ENCODE results near the gene GCSAML. TPM values are rescaled to one million over a fixed set of nuclear protein-coding genes. Genes with fewer than 3 reads are reported as not detected.

GCSAML gene
- not detected in 2 replicates for total RNA-seq

DNA sequence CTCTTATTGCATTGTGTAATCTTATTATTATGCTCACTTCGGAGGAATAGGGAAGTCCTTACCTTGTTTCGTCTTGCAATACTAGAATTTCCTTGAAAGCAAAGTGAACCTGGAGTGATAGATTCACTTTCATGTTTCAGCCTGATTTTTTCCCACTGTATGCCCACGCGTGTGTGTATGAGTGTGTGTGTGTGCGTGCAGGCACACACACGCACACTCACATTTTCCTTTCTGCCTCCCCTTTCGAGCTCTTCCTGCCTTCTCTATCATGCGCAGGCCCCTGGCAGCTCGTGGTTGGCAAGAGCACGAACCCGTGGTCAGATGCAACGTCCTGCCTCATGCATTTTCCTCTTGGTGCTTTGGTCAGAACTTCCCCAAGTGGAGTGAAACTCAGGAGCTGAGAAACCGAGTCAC, at the start of gene GCSAML:
GCSAML (plus strand) TSS at position 366 of the 414 bp plus-strand sequence. CDS start 58 bp downstream, outside the sequence.

DNA sequence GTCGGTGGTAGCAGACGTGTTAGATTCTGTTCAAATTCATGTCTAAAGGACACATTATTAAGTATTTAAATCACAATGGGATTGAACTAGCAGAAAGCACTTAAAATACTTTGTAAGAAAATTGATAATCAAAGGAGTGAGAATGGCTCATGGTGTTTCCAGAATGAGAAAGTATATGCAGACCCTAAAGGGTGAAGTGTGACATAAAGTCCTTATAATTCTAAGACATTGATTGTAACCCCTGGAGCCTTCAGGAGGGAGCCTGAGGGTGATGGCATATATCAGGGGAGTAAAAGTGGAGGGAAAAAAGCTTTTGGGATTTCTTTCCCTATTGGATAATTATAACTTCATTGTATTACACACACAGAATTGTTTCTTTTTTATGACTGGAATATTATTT, 12.6 kb upstream of the GCSAML start, which contains the start of gene OR2C3:
OR2C3 (minus strand) TSS at position 101 of the 400 bp plus-strand sequence. CDS start 3,929 bp downstream, outside the sequence.

DNA sequence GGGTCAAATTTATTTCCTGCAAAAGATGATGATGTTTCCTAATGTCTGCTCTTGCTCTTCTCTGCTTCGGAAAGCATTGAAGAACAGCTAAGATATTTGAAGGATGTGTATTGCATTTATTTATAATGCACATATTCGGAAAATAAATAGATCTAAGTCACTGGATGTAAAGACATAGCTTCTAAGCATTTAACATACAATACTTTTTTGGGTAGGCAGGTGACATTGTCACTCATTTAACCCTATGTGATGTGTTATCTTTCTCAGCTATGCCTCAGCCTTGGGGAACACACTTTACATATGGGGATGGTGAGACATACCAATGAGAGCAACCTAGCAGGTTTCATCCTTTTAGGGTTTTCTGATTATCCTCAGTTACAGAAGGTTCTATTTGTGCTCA, 39.1 kb downstream of the GCSAML start, which contains the start of gene OR2G2:
OR2G2 (plus strand) TSS at position 301 of the 400 bp plus-strand sequence; CDS start at position 301, 0 bp downstream.

DNA sequence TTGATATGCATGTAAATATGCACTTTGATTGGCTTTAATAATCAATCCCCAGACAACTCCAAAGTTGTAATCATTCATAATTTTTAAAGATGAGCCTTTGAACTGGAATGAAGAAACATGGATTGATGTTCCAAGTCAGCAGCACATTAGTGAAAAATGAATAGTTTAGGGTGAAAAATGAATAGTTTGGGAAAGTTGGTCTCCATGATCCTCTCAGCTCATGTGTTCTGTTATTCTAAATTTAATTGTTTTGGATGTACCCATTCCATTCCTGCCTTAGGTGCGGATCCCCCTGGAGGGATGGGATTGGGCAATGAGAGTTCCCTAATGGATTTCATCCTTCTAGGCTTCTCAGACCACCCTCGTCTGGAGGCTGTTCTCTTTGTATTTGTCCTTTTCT, 56.4 kb downstream of the GCSAML start, which contains the start of gene OR2G3:
OR2G3 (plus strand) TSS at position 301 of the 400 bp plus-strand sequence; CDS start at position 301, 0 bp downstream.

Other genes with a start within 250 kb of the GCSAML start
- 24.3 and 37.9 TPM in 2 replicates for gene ZNF496, start 217.3 kb upstream of the GCSAML start, total RNA-seq
- gene NLRP3, start 133.0 kb upstream of the GCSAML start, total RNA-seq: not detected in 2 replicates
- gene OR2B11, start 91.0 kb upstream of the GCSAML start, total RNA-seq: not detected in 2 replicates
- under 0.01 TPM in 1 of 2 replicates, not detected in the other for gene OR2C3, start 12.7 kb upstream of the GCSAML start, total RNA-seq
- gene OR2G2, start 39.2 kb downstream of the GCSAML start, total RNA-seq: not detected in 2 replicates
- gene OR2G3, start 56.5 kb downstream of the GCSAML start, total RNA-seq: not detected in 2 replicates
- not detected in 2 replicates for gene OR13G1, start 130.6 kb downstream of the GCSAML start, total RNA-seq
- not detected in 2 replicates for gene OR6F1, start 167.5 kb downstream of the GCSAML start, total RNA-seq
- not detected in 2 replicates for gene OR14K1, start 189.5 kb downstream of the GCSAML start, total RNA-seq
- not detected in 2 replicates for gene OR14A2, start 199.0 kb downstream of the GCSAML start, total RNA-seq
- gene OR1C1, start 211.4 kb downstream of the GCSAML start, total RNA-seq: not detected in 2 replicates

All from cardiac ventricle fibroblast (primary cell).